Measurements from ENCODE around the gene ACTN4.
"Not testable (repeated sequence)": the region's sequence is repeated elsewhere in the genome, so short reads cannot be mapped to it uniquely, and the experiment has no call there.

Gene ACTN4

DNA sequence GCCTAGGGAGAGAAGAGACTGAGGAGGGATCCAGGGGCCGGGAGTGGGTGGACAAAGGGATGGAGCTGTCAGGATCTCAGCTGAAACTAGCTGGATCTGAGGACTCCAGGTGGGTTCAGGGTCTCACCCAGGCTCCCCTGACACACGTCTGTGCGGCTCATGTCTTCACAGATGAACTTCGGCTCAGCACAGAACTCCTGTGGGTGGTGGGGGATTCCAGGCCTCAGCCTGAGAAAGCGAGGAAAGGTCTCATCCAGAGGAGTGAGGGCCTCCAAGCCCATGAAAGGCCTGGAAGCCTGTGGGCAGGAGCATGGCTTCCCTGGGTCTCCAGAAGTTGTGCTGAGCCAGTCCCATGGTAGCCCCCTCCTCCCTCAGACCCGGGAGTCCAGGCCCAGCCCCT, 95.5 kb downstream of the ACTN4 start:
- no peak for DNase-seq

DNA sequence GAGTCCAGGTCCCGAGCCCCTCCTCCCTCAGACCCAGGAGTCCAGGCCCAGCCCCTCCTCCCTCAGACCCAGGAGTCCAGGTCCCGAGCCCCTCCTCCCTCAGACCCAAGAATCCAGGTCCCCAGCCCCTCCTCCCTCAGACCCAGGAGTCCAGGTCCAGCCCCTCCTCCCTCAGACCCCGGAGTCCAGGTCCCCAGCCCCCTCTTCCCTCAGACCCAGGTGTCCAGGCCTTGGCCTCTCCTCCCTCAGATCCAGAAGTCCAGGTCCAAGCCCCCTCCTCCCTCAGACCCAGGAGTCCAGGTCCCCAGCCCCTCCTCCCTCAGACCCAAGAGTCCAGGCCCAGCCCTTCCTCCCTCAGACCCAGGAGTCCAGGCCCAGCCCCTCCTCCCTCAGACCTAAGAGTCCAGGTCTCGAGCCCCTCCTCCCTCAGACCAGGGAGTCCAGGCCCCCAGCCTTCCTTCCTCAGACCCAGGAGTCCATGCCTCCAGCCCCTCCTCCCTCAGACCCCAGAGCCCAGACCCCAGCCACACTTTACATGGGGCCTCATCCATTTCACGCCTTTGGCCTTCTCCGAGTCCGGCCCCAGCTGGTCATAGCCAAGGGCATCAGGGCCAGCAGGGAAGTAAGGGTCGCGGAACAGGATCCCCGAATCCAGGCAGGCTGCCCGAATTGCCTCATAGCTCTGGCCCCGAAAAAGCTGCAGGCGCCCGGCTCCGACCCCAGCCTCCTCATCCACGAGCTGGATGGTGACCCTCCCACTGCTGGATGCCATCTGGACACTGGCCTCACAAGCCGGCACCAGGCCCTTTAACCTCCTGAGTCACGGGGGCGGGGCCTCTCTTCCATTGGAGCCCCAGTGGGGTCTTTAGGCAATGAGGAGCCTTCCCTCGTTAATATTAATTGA, 96.2 kb downstream of the ACTN4 start:
- no peak for DNase-seq

DNA sequence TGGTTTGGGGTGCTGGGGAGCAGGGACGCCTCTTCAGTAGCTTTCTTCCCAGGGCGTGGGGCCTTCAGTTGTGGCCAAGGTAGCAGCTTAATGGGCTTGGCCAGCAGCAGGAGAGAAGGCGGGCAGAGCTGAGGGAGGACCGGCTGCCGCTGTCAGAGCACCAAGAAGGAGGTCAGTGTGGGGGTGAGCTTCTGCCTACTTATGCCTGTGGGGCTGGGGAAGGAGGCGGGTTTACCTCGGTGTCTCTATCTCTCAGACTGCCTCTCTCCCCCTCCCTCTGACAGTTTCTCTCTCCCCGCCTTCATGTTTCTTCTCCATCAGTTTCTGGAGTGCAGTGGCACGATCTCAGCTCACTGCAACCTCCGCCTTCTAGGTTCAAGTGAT, 96.8 kb downstream of the ACTN4 start, which contains the start of gene CAPN12:
TSS of gene CAPN12 (minus strand) at position 177 of the 384 bp plus-strand sequence. CDS start 309 bp downstream, outside the sequence.
- DNase-seq: no peak

- DNase-seq: no peak
These were observed 97.4 kb downstream of the ACTN4 start for GRCh38 chr19:38744874-38745273.

DNA sequence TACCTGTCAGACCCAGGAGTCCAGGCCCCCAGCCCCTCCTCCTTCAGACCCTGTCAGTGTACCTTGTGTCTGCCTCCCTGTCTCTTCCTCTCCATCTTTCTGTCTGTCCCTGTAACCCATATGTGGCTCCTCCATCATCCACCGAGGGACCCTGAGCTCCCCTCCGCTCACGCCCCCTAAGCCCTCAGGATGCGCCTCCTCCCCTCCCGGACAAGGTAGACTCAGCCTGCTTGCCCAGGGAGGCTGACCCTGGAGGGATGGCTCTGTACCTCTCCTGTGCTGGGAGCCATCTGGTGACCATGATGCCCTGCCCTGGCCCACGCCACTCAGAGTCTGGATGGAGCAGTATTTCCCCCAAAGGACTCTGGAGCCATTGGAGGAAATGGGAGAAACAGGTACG, 97.9 kb downstream of the ACTN4 start:
- DNase-seq: no peak

DNA sequence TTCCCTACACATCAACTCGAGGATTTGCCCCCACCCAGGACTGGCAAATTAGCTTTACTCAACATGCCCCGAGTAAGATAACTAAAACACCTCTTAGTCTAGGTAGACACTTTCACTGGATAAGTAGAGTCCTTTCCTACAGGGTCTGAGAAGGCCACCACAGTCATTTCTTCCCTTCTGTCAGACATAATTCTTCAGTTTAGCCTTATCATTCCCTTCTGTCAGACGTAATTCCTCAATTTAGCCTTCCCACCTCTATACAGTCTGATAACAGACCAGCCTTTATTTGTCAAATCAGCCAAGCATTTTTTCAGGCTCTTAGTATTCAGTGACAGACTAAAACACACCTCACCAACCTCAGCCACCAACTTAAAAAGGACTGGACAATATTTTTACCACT, 106.3 kb downstream of the ACTN4 start:
- not testable (repeated sequence) for DNase-seq

DNA sequence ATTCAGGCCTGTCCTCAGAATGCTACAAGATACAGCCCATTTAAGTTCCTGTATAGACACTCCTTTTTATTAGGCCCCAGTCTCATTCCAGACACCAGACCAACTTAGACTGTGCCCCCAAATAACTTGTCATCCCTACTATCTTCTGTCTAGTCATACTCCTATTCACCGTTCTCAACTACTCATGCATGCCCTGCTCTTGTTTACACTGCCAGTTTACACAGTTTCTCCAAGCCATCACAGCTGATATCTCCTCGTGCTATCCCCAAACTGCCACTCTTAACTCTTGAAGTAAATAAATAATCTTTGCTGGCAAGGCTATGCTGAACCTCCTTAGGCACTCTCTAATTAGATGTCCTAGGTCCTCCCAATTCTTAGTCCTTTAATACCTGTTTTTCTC, 106.7 kb downstream of the ACTN4 start:
- not testable (repeated sequence) for DNase-seq

DNA sequence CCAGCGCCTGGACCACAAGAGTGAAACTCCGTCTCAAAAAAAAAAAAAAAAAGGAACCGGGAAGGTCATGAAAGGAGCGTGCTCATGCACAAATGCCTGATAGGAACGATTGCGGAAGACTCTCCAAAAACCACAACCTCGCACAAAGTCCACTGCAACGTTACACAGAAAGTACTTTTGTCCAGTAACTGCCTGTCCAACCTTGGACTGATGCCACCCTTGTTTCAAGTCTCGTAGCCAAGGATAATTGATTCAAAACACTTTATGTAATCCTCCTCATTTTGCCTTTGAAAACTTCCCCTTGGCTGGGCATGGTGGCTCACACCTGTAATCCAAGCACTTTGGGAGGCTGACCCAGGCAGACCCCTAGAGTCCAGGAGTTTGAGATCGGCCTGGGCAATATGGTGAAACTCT, 112.1 kb downstream of the ACTN4 start:
- no peak for DNase-seq

- not testable (repeated sequence) for DNase-seq
These were observed 113.5 kb downstream of the ACTN4 start for GRCh38 chr19:38760805-38761517.

DNA sequence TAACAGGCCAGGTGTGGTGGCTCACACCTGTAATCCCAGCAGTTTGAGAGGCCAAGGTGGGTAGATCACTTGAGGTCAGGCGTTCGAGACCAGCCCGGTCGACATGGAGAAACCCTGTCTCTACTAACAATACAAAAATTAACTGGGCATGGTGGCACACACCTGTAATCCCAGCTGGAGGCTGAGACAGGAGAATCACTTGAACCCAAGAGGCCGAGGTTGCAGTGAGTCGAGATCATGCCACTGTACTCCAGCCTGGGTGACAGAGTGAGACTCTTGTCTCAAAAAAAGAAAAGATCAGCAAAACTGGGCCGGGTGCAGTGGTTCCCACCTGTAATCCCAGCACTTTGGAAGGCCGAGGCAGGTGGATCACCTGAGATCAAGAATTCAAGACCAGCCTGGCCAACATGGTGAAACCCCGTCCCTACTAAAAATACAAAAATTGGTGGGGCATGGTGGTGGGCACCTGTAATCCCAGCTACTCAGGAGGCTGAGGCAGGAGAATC, 114.5 kb downstream of the ACTN4 start:
- not testable (repeated sequence) for DNase-seq

GRCh38 chr19:38763795-38764220, 116.4 kb downstream of the ACTN4 start:
- no peak for DNase-seq

DNA sequence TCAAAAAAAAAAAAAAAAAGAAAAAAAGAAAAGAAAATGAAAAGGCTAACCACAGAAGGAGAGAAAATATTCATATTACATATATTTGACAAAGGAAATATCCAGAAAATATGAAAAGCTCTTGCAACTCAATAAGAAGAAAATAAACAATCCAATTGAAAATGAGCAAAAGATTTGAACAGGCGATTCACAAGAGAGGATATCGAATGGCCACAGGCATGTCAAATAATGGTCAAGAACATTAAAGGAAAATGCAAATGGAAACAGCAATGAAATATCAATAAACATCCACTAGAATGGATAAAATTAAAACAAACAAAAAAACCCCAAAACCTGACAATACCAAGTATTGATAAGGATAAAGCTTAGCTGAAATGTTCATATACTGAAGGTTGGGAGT, 117.8 kb downstream of the ACTN4 start:
- DNase-seq: no peak

DNA sequence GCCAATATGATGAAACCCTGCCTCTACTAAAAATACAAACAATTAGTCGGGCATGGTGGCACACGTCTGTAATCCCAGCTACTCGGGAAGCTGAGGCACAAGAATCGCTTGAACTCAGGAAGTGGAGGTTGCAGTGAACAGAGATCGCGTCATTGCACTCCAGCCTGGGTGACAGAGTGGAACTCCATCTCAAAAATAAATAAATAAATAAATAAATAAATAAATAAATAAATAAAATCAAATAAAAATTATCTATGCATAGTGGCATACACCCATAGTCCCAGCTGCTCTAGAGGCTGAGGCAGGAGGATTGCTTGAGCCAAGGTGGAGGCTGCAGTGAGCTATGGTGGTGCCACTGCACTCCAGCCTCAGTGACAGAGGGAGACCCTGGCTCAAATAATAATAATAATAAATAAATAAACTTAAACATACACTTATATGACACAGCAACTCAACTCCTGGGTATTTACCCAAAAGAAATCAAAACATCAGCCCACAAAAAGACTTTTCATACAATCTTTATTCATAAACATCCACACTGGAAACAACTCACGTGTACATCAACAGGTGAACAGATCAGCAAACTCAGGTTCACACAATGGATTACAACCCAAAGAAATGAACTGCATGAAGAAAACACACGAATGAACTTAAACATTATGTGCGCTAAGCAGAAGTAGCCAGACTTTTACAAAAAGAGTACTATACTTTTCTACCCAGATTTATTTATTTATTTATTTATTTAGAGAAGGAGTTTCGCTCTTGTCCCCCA, 119.0 kb downstream of the ACTN4 start:
- no peak for DNase-seq

GRCh38 chr19:38769635-38770211, 122.3 kb downstream of the ACTN4 start:
- DNase-seq: peak; percentile 91

GRCh38 chr19:38770228-38770948, 122.9 kb downstream of the ACTN4 start:
- DNase-seq: peak; percentile 53

GRCh38 chr19:38770949-38771275, 123.5 kb downstream of the ACTN4 start:
- DNase-seq: not testable (repeated sequence)

- not testable (repeated sequence) for DNase-seq
These were observed 124.1 kb downstream of the ACTN4 start for GRCh38 chr19:38771569-38771968.

DNA sequence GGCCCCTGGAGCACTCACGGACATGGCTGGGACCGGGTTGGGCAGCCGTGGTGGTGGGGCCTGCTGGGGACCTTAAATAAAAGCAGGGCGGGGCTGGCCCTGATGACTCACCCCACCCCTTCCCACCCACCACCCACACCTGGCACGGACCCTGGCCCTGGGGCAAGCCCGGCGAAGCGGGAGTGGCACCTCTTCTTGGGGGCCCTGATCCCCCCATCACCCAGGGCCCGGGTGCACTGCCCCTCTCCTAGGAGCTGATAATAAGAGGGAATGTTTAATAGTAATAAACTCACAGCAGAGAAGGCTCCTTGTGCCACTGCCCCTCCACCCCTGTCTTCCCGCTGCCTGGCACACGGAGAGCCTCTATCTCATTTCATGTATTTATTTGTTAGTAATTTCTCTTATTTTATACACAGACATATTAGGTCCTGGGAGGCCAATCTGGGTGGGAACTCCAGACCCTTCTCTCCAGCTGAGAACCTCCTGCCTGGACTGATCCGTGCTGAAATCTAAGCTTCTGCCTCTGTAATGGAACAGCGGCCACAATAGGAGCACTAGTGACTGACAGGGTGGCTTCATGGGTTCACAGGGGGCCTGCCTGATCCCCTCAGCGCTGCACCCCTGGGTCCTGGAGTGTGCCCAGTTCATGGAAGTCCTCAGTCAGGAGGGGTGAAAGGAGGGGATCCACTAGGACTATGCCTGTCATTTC, 126.2 kb downstream of the ACTN4 start, which contains the start of gene LGALS7:
TSS of gene LGALS7 (minus strand) at position 49 of the 709 bp plus-strand sequence. CDS start at position 24, 25 bp downstream.
- no peak for DNase-seq

DNA sequence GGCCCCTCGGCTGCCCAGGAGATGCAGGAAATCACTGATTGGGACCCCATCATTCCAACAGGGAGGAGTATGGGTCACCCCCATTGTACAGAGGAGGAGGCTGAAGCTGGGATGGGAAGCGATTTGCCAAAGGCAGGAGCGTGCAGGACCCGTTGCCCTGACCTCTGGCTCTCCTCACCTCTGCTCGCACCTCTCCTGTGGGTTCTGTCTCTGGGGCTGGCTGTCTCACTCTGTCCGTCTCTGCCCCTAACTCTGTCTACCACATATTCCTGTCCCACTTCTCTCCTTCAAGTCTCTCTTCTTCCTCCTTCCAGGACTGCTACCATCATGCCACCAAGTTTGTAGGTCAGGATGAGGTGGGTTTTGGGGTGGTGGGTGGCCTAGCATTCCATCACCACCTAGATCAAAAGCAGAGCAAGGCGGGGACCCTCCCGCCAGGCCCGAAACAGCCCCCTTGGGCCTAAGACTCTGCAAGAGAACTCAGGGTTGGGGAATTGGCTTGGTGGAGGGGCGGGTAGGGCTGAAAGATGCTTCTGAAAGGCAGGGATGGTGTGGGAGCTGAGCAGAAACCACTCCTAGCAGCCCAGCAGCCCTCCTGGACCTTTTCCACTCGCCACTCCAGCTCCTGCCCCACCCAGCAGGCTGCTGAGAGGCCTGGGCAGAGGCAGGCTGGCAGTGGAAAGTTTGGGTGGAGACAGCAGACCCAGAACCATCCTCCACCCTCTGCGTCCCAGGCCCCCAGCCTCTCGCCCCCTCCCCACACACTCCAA, 126.9 kb downstream of the ACTN4 start:
- no peak for DNase-seq

GRCh38 chr19:38778733-38779132, 131.3 kb downstream of the ACTN4 start:
- no peak for DNase-seq

All from DMS53 (cell line).